Measurements from ENCODE around the gene DCLK3. TPM values are rescaled to one million over a fixed set of nuclear protein-coding genes. Genes with fewer than 3 reads are reported as not detected.

The DCLK3 gene
- total RNA-seq, 1 experiment from 2014 or later, result 0.55 TPM

GRCh38 chr3:36680952-36681351, 83.4 kb downstream of the DCLK3 start:
- ChIA-PET CTCF (no interaction called here), POLR2A (no interaction called here)
- Mint-ChIP-seq H3K36me3 (peaks cover 29% of the 10 kb centered on the region), H3K27me3 (ENCODE audit: low read depth) (no peaks in the 10 kb centered on the region), H3K27ac (no peak overlapping the region), H3K4me3 (no peak overlapping the region), H3K9me3 (peaks cover 48% of the 10 kb centered on the region), H3K4me1 (0 out of 2 replicates have a peak, but pooled peaks cover 3% of the 10 kb centered on the region)
- DNase-seq (ENCODE audit: low spot score) (no peak), ATAC-seq (no peak)
- TF ChIP-seq GTF2I (CRISPR knock-in tag; conservative IDR thresholded peaks at IDR 0.05) (no peak), CREB1 (CRISPR knock-in tag; IDR thresholded peaks at IDR 0.05) (no peak), ZBTB43 (CRISPR knock-in tag; IDR thresholded peaks at IDR 0.05) (no peak), SOX15 (CRISPR knock-in tag; IDR thresholded peaks at IDR 0.05) (no peak), IRF2 (CRISPR knock-in tag; IDR thresholded peaks at IDR 0.05; ENCODE audit: borderline replicate concordance, low read depth) (no peak), ZNF423 (CRISPR knock-in tag; IDR thresholded peaks at IDR 0.05) (no peak), ATF1 (CRISPR knock-in tag; IDR thresholded peaks at IDR 0.05) (no peak), RELA (CRISPR knock-in tag; IDR thresholded peaks at IDR 0.05; ENCODE audit: borderline replicate concordance) (no peak), HMGA2 (CRISPR knock-in tag; IDR thresholded peaks at IDR 0.05) (no peak)
- TF ChIP-seq, protein P1, sequence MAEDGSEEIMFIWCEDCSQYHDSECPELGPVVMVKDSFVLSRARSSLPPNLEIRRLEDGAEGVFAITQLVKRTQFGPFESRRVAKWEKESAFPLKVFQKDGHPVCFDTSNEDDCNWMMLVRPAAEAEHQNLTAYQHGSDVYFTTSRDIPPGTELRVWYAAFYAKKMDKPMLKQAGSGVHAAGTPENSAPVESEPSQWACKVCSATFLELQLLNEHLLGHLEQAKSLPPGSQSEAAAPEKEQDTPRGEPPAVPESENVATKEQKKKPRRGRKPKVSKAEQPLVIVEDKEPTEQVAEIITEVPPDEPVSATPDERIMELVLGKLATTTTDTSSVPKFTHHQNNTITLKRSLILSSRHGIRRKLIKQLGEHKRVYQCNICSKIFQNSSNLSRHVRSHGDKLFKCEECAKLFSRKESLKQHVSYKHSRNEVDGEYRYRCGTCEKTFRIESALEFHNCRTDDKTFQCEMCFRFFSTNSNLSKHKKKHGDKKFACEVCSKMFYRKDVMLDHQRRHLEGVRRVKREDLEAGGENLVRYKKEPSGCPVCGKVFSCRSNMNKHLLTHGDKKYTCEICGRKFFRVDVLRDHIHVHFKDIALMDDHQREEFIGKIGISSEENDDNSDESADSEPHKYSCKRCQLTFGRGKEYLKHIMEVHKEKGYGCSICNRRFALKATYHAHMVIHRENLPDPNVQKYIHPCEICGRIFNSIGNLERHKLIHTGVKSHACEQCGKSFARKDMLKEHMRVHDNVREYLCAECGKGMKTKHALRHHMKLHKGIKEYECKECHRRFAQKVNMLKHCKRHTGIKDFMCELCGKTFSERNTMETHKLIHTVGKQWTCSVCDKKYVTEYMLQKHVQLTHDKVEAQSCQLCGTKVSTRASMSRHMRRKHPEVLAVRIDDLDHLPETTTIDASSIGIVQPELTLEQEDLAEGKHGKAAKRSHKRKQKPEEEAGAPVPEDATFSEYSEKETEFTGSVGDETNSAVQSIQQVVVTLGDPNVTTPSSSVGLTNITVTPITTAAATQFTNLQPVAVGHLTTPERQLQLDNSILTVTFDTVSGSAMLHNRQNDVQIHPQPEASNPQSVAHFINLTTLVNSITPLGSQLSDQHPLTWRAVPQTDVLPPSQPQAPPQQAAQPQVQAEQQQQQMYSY (CRISPR knock-in tag; IDR thresholded peaks at IDR 0.05), result no peak
- TF ChIP-seq, protein P2, sequence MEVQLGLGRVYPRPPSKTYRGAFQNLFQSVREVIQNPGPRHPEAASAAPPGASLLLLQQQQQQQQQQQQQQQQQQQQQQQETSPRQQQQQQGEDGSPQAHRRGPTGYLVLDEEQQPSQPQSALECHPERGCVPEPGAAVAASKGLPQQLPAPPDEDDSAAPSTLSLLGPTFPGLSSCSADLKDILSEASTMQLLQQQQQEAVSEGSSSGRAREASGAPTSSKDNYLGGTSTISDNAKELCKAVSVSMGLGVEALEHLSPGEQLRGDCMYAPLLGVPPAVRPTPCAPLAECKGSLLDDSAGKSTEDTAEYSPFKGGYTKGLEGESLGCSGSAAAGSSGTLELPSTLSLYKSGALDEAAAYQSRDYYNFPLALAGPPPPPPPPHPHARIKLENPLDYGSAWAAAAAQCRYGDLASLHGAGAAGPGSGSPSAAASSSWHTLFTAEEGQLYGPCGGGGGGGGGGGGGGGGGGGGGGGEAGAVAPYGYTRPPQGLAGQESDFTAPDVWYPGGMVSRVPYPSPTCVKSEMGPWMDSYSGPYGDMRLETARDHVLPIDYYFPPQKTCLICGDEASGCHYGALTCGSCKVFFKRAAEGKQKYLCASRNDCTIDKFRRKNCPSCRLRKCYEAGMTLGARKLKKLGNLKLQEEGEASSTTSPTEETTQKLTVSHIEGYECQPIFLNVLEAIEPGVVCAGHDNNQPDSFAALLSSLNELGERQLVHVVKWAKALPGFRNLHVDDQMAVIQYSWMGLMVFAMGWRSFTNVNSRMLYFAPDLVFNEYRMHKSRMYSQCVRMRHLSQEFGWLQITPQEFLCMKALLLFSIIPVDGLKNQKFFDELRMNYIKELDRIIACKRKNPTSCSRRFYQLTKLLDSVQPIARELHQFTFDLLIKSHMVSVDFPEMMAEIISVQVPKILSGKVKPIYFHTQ (CRISPR knock-in tag; IDR thresholded peaks at IDR 0.05), result no peak
- TF ChIP-seq, protein P3, sequence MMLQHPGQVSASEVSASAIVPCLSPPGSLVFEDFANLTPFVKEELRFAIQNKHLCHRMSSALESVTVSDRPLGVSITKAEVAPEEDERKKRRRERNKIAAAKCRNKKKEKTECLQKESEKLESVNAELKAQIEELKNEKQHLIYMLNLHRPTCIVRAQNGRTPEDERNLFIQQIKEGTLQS (CRISPR knock-in tag; conservative IDR thresholded peaks at IDR 0.05), result no peak
- TF ChIP-seq, protein P4, sequence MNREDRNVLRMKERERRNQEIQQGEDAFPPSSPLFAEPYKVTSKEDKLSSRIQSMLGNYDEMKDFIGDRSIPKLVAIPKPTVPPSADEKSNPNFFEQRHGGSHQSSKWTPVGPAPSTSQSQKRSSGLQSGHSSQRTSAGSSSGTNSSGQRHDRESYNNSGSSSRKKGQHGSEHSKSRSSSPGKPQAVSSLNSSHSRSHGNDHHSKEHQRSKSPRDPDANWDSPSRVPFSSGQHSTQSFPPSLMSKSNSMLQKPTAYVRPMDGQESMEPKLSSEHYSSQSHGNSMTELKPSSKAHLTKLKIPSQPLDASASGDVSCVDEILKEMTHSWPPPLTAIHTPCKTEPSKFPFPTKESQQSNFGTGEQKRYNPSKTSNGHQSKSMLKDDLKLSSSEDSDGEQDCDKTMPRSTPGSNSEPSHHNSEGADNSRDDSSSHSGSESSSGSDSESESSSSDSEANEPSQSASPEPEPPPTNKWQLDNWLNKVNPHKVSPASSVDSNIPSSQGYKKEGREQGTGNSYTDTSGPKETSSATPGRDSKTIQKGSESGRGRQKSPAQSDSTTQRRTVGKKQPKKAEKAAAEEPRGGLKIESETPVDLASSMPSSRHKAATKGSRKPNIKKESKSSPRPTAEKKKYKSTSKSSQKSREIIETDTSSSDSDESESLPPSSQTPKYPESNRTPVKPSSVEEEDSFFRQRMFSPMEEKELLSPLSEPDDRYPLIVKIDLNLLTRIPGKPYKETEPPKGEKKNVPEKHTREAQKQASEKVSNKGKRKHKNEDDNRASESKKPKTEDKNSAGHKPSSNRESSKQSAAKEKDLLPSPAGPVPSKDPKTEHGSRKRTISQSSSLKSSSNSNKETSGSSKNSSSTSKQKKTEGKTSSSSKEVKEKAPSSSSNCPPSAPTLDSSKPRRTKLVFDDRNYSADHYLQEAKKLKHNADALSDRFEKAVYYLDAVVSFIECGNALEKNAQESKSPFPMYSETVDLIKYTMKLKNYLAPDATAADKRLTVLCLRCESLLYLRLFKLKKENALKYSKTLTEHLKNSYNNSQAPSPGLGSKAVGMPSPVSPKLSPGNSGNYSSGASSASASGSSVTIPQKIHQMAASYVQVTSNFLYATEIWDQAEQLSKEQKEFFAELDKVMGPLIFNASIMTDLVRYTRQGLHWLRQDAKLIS (CRISPR knock-in tag; IDR thresholded peaks at IDR 0.05; ENCODE audit: borderline replicate concordance), result no peak
- TF ChIP-seq, protein P5, sequence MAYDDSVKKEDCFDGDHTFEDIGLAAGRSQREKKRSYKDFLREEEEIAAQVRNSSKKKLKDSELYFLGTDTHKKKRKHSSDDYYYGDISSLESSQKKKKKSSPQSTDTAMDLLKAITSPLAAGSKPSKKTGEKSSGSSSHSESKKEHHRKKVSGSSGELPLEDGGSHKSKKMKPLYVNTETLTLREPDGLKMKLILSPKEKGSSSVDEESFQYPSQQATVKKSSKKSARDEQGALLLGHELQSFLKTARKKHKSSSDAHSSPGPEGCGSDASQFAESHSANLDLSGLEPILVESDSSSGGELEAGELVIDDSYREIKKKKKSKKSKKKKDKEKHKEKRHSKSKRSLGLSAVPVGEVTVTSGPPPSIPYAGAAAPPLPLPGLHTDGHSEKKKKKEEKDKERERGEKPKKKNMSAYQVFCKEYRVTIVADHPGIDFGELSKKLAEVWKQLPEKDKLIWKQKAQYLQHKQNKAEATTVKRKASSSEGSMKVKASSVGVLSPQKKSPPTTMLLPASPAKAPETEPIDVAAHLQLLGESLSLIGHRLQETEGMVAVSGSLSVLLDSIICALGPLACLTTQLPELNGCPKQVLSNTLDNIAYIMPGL (CRISPR knock-in tag; IDR thresholded peaks at IDR 0.05), result no peak
- TF ChIP-seq, protein P6, sequence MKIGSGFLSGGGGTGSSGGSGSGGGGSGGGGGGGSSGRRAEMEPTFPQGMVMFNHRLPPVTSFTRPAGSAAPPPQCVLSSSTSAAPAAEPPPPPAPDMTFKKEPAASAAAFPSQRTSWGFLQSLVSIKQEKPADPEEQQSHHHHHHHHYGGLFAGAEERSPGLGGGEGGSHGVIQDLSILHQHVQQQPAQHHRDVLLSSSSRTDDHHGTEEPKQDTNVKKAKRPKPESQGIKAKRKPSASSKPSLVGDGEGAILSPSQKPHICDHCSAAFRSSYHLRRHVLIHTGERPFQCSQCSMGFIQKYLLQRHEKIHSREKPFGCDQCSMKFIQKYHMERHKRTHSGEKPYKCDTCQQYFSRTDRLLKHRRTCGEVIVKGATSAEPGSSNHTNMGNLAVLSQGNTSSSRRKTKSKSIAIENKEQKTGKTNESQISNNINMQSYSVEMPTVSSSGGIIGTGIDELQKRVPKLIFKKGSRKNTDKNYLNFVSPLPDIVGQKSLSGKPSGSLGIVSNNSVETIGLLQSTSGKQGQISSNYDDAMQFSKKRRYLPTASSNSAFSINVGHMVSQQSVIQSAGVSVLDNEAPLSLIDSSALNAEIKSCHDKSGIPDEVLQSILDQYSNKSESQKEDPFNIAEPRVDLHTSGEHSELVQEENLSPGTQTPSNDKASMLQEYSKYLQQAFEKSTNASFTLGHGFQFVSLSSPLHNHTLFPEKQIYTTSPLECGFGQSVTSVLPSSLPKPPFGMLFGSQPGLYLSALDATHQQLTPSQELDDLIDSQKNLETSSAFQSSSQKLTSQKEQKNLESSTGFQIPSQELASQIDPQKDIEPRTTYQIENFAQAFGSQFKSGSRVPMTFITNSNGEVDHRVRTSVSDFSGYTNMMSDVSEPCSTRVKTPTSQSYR (CRISPR knock-in tag; IDR thresholded peaks at IDR 0.05), result no peak

Data from WTC11 (cell line).